ENCODE data around the gene LRP1B. TPM values are rescaled to one million over a fixed set of nuclear protein-coding genes. Genes with fewer than 3 reads are reported as not detected.

The LRP1B gene
- total and polyA plus RNA-seq, 2 donors from 2014 or later, result 0.69 to 1.2 TPM

- DNase-seq, result no peak
- Histone ChIP-seq H3K9me3 (ENCODE audit: control insufficient read depth in 2 of 3, insufficient read depth in 1 of 3, low read length in 3 of 3) (no peaks in the 10 kb centered on the region), H3K27ac (ENCODE audit: low read depth in 2 of 2, low read length in 2 of 2) (no peak overlapping the region), H3K4me1 (ENCODE audit: control insufficient read depth in 2 of 3, insufficient read depth in 2 of 3, low read depth in 1 of 3, low read length in 3 of 3) (no peaks in the 10 kb centered on the region), H3K27me3 (ENCODE audit: control insufficient read depth, insufficient read depth, low read length) (no peaks in the 10 kb centered on the region), H3K9ac (ENCODE audit: low read length in 3 of 3) (no peak overlapping the region), H3K4me3 (ENCODE audit: low read length in 3 of 3) (no peak overlapping the region), H3K36me3 (ENCODE audit: control insufficient read depth in 2 of 3, insufficient read depth in 3 of 3, low read length in 3 of 3) (no peaks in the 10 kb centered on the region)
- no peak for FAIRE-seq
- TF ChIP-seq CTCF (IDR thresholded peaks at IDR 0.05; ENCODE audit: borderline replicate concordance, extremely low read depth, insufficient read depth), result no peak
- intact Hi-C loops (cut with DNase I), result no loop called here
Observed at GRCh38 chr2:142056784-142057183, 74.0 kb downstream of the LRP1B start.

DNA sequence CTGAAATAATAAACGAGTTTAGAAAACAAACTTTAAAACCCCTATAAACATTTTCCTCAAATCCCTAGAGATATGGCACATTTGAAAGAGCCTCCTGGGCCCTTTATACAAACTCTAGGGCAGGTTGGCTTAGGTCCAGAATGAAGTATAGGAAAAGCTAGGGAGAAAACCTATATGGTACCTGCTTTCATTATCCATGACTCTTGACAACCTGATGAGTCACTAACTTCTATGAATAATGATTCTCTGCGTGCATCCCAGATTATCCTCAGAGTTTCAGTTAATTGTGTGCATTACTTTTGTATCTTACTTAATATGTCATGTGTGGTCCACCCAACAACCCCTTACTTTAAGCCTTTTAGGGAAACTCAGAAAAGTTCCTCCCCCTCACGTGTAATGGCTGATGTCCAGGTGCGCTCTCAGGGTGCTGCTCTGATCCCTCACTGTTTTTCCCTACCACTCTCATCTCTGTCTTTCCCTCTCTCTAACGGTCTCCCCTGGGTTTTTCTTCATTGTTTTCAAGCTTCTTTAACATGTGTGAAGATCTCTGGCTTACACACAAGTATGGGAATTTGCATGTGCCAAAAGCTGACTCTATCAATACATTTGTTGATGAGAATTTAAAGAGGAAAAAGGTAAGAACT lies 78.5 kb downstream of the LRP1B start:
- H3K27ac ChIP-seq (ENCODE audit: low read depth in 2 of 2, low read length in 2 of 2), result no peak overlapping the region
- FAIRE-seq, result no peak
- H3K4me1 ChIP-seq (ENCODE audit: control insufficient read depth in 2 of 3, insufficient read depth in 2 of 3, low read depth in 1 of 3, low read length in 3 of 3), result no peaks in the 10 kb centered on the region
- H3K36me3 ChIP-seq (ENCODE audit: control insufficient read depth in 2 of 3, insufficient read depth in 3 of 3, low read length in 3 of 3), result no peaks in the 10 kb centered on the region
- intact Hi-C loops (cut with DNase I), result no loop called here
- no peak overlapping the region for H3K4me3 ChIP-seq (ENCODE audit: low read length in 3 of 3)
- DNase-seq, result no peak
- no peaks in the 10 kb centered on the region for H3K27me3 ChIP-seq (ENCODE audit: control insufficient read depth, insufficient read depth, low read length)
- no peaks in the 10 kb centered on the region for H3K9me3 ChIP-seq (ENCODE audit: control insufficient read depth in 2 of 3, insufficient read depth in 1 of 3, low read length in 3 of 3)
- TF ChIP-seq CTCF (IDR thresholded peaks at IDR 0.05; ENCODE audit: borderline replicate concordance, extremely low read depth, insufficient read depth), result no peak
- H3K9ac ChIP-seq (ENCODE audit: low read length in 3 of 3), result no peak overlapping the region

DNA sequence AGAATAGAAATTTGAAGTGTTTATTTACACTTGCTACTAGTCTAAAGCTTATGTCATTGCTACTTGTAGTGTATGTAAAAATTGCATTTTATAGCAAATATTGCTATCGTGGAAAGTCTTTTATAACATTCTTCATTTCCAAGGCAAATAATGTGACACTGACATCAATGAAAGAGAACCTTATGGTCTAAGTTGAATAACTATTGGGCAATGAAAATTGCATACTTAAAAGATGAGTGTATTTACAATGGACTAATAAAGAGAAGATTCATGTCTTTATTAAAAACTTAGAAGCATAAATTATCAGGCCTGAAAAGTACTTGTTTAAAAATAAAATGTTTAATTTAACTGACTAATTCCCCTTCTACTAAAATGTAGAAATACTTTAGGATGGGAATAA lies 82.2 kb downstream of the LRP1B start:
- no peak for FAIRE-seq
- no peak for TF ChIP-seq CTCF (IDR thresholded peaks at IDR 0.05; ENCODE audit: borderline replicate concordance, extremely low read depth, insufficient read depth)
- no peaks in the 10 kb centered on the region for H3K36me3 ChIP-seq (ENCODE audit: control insufficient read depth in 2 of 3, insufficient read depth in 3 of 3, low read length in 3 of 3)
- H3K9ac ChIP-seq (ENCODE audit: low read length in 3 of 3), result no peak overlapping the region
- H3K27ac ChIP-seq (ENCODE audit: low read depth in 2 of 2, low read length in 2 of 2), result no peak overlapping the region
- H3K4me1 ChIP-seq (ENCODE audit: control insufficient read depth in 2 of 3, insufficient read depth in 2 of 3, low read depth in 1 of 3, low read length in 3 of 3), result no peaks in the 10 kb centered on the region
- no peaks in the 10 kb centered on the region for H3K27me3 ChIP-seq (ENCODE audit: control insufficient read depth, insufficient read depth, low read length)
- H3K9me3 ChIP-seq (ENCODE audit: control insufficient read depth in 2 of 3, insufficient read depth in 1 of 3, low read length in 3 of 3), result no peaks in the 10 kb centered on the region
- DNase-seq, result no peak
- intact Hi-C loops (cut with DNase I), result no loop called here
- no peak overlapping the region for H3K4me3 ChIP-seq (ENCODE audit: low read length in 3 of 3)

DNA sequence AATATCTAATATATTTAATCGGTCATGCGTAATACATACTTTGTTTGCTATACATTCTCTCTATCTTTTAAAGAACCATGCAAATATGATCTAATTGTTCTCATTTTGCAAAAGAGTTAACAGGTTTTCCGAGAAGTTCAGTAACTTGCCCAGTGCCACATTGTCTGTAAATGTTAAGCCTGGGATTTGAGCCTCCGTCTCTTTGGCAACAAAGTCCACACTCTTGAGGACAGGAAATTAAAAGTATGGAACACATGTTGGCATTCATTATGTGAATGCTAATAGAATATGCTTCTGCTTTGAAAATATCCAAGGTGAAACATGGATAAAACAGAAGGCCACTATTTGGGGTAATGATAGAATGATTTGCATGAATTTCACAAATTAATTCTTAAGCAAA lies 85.2 kb downstream of the LRP1B start:
- no peak overlapping the region for H3K9ac ChIP-seq (ENCODE audit: low read length in 3 of 3)
- H3K27ac ChIP-seq (ENCODE audit: low read depth in 2 of 2, low read length in 2 of 2), result no peak overlapping the region
- H3K4me1 ChIP-seq (ENCODE audit: control insufficient read depth in 2 of 3, insufficient read depth in 2 of 3, low read depth in 1 of 3, low read length in 3 of 3), result no peaks in the 10 kb centered on the region
- H3K9me3 ChIP-seq (ENCODE audit: control insufficient read depth in 2 of 3, insufficient read depth in 1 of 3, low read length in 3 of 3), result no peaks in the 10 kb centered on the region
- FAIRE-seq (no peak), DNase-seq (no peak)
- no peak overlapping the region for H3K4me3 ChIP-seq (ENCODE audit: low read length in 3 of 3)
- intact Hi-C loops (cut with DNase I), result no loop called here
- H3K36me3 ChIP-seq (ENCODE audit: control insufficient read depth in 2 of 3, insufficient read depth in 3 of 3, low read length in 3 of 3), result no peaks in the 10 kb centered on the region
- no peak for TF ChIP-seq CTCF (IDR thresholded peaks at IDR 0.05; ENCODE audit: borderline replicate concordance, extremely low read depth, insufficient read depth)
- H3K27me3 ChIP-seq (ENCODE audit: control insufficient read depth, insufficient read depth, low read length), result no peaks in the 10 kb centered on the region
